ENCODE measurements around the gene DHX30. TPM values are rescaled to one million over a fixed set of nuclear protein-coding genes. Genes with fewer than 3 reads are reported as not detected.
"Not testable (repeated sequence)": the region's sequence is repeated elsewhere in the genome, so short reads cannot be mapped to it uniquely, and the experiment has no call there.

The DHX30 gene, protein sequence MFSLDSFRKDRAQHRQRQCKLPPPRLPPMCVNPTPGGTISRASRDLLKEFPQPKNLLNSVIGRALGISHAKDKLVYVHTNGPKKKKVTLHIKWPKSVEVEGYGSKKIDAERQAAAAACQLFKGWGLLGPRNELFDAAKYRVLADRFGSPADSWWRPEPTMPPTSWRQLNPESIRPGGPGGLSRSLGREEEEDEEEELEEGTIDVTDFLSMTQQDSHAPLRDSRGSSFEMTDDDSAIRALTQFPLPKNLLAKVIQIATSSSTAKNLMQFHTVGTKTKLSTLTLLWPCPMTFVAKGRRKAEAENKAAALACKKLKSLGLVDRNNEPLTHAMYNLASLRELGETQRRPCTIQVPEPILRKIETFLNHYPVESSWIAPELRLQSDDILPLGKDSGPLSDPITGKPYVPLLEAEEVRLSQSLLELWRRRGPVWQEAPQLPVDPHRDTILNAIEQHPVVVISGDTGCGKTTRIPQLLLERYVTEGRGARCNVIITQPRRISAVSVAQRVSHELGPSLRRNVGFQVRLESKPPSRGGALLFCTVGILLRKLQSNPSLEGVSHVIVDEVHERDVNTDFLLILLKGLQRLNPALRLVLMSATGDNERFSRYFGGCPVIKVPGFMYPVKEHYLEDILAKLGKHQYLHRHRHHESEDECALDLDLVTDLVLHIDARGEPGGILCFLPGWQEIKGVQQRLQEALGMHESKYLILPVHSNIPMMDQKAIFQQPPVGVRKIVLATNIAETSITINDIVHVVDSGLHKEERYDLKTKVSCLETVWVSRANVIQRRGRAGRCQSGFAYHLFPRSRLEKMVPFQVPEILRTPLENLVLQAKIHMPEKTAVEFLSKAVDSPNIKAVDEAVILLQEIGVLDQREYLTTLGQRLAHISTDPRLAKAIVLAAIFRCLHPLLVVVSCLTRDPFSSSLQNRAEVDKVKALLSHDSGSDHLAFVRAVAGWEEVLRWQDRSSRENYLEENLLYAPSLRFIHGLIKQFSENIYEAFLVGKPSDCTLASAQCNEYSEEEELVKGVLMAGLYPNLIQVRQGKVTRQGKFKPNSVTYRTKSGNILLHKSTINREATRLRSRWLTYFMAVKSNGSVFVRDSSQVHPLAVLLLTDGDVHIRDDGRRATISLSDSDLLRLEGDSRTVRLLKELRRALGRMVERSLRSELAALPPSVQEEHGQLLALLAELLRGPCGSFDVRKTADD
- 10 to 100 TPM; 23.1 to 45.9 (median 24.6) TPM for polyA plus RNA-seq

DNA sequence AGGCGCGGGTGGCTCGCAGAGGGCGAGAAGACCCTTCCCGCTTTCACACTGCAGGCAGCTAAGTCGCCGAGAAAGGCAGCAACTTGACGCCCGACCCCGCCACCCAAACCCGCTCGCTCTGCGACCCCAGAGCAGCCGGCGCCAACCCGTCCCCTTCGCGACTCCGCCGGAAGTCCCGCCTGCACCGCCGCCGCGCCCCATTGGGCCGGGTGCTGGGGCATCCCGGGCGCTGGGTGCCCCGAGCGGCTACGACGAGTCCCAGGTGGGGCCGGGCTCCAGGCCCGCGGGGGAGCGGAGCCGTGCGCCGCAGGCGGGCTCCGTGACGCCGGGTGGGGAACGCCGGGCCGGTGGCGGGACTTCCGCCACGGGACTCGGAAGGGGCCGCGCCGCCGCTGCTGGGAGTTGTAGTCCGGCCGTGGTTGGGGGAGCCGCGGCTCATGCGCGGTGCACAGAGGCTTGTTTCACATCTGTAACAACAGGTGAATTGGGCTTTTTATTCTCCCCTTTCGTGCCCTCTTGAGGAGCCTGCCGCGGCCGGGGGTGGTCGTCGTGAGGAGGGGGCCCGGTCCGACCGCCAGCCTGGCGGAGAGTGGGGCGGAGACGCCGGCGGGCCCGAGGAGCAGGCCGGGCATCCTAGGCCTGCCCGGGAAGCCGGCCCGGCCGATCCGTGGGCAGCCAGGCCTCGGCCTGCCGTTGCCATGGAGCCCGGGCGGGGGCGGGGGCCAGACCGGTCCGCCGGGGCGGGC lies at the start of gene DHX30:
Gene DHX30, plus strand, starts transcription at position 405 of the 746 bp plus-strand sequence. CDS start 7,546 bp downstream, outside the sequence.
- 0 to 1% (median 1%) methylated on average over 49 to 90 of the region's 90 CpGs for WGBS, 3 donors
- H3K27ac ChIP-seq (ENCODE audit: low read depth, low read length) = peak within 1 kb of the TSS; percentile 95

DNA sequence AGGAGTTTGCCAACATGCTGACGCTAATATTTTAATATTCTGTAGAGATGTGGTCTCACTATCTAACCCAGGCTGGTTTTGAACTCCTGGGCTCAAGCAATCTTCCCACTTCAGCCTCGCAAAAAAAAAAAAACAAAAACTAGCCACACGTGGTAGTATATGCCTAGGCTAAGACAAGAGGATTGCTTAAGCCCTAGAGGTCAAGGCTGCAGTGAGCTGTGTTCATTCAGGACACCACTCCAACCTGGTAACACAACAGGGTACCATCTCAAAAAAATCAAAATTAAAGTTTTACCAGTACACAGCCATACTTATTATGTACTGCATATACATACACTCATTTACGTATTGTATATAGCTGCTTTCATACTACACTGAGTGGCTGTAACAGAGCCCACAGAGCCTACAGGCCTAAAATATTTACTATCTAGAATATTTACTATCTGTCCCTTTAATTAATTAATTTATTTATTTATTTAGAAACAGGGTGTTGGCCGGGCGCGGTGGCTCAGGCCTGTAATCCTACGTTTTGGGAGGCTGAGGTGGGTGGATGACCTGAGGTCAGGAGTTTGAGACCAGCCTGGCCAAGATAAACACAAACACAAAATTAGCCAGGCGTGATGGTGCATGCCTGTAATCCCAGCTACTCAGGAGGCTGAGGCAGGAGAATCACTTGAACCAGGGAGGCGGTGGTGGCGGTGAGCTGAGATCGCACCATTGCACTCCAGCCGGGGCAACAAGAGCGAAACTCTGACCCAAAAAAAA lies 44.5 kb upstream of the DHX30 start:
- H3K27ac ChIP-seq (ENCODE audit: low read depth, low read length) = no peak overlapping the region
- 88 to 93% (median 91%) methylated on average over 14 of the region's 14 CpGs for WGBS, 3 donors

DNA sequence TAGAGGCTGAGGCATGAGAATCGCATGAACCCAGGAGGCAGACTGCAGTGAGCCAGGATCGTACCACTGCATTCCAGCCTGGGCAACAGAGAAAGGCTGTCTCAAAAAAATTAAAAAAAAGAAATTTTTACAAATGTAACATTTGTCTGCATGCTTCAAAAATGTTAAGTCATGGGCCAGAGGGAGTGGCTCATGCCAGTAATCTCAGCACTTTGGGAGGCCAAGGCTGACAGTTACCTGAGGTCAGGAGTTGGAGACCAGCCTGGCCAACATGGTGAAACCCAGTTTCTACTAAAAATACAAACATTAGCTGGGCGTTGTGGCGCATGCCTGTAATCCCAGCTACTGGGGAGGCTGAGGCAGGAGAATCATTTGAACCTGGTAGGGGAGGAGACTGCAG lies 42.7 kb upstream of the DHX30 start:
- WGBS, 3 donors = 87 to 95% (median 88%) methylated on average over 4 of the region's 4 CpGs
- not testable (repeated sequence) for H3K27ac ChIP-seq (ENCODE audit: low read depth, low read length)

DNA sequence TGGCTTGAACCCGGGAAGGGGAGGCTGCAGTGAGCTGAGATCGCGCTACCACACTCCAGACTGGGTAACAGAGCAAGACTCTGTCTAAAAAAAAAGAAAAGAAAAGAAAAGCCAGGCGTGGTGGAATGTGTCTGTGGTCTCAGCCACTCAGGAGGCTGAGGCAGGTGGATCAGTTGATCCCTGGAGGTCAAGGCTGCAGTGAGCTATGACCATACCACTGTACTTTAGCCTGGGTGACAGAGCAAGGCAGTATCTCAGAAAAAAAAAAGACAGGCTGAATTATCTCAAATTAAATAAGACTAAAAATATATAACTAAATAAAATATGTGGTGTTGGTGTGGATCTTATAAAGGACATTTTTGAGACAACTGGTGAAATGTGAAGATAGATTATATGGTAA lies 41.9 kb upstream of the DHX30 start:
- 91 to 97% (median 97%) methylated on average over 4 of the region's 4 CpGs for WGBS, 3 donors
- H3K27ac ChIP-seq (ENCODE audit: low read depth, low read length) = no peak overlapping the region

DNA sequence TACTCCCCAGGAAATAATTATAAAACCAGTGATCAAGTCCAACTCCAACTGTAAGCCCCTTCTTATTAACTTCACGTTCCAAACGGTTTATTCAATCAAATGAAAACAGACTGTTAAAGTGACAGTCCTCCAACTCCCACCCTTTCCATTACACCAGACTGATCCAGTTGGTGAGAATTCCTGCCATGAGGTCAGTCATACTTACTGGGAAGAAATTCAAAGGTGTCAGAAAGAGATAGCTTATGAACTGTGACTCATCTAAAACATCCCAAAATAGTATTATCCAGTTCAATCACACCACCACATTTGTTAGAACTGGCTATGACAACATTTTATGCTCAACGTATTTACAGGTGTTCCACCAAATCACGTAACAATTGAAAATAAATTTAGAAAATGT lies 40.7 kb upstream of the DHX30 start:
- no peak overlapping the region for H3K27ac ChIP-seq (ENCODE audit: low read depth, low read length)
- WGBS, 3 donors = 49 to 60% (median 54%) methylated on average over 4 of the region's 4 CpGs

DNA sequence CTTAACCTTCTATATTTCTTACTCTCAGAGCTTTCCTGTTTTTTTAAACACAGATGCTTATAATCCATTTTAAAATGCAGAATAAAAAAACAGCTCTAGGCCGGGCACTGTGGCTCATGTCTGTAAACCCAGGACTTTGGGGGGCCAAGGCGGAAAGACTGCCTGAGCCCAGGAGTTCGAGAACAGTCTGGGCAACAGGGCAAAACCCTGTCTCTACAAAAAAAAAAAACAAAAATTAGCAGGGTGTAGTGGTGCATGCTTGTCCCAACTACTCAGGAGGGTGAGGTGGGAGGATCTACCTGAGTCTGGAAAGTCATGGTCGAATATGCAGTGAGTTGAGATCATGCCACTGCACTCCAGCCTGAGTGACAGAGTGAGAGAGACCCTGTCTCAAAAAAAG lies 36.8 kb upstream of the DHX30 start:
- no peak overlapping the region for H3K27ac ChIP-seq (ENCODE audit: low read depth, low read length)
- WGBS, 3 donors = 90 to 98% (median 94%) methylated on average over 4 of the region's 4 CpGs

DNA sequence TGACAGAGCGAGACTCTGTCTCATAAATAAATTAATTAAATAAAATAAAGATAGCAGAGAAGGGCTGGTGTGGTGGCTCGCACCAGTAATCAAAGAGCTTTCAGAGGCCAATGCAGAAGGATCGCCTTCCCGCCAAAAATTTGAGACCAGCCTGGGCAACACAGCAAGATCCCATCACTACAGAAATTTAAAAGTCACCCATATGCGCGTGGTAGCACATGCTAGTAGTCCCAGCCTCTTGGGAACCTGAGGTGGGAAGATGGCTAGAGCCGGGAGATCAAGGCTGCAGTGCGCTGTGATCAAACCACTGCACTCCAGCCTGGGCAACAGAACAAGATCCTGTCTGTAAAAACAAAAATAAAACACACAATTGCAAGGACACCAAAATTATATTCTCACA lies 30.9 kb upstream of the DHX30 start:
- H3K27ac ChIP-seq (ENCODE audit: low read depth, low read length) = no peak overlapping the region
- 97 to 98% (median 98%) methylated on average over 8 of the region's 8 CpGs for WGBS, 3 donors

DNA sequence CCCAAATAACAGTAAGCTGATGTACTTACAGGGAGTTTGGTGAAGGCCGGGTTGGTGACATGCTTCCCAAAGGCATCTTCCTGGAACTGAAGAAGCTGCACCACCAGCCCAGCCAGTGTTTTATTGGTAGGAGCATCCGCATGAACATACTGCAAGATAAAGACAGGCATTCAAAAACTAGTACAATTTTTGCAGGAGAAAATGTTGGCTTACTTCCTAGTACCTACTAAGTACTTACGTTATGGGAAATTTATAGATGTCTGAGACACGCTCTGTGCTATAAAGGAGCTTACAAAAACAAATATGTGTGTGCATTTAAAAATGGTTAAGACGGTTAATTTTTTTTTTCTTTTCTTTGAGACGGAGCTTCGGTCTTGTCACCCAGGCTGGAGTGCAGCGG lies 30.1 kb upstream of the DHX30 start:
- 84 to 92% (median 89%) methylated on average over 8 of the region's 8 CpGs for WGBS, 3 donors
- H3K27ac ChIP-seq (ENCODE audit: low read depth, low read length) = no peak overlapping the region

DNA sequence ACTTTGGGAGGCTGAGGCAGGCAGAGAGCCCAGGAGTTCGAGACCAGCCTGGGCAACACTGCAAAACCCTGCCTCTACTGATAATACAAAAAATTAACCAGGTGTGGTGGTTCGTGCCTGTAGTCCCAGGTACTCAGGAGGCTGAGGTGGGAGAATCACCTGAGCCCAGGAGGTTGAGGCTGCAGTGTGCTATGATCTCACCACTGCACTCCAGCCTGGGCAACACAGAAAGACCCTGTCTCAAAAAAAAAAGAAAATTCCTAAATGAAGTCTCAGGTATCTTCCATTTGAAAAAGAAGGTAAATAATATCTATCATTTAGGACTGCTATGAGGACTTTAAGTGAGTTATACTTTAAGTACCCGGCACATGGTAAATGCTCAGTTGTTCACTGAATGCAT lies 24.2 kb upstream of the DHX30 start:
- no peak overlapping the region for H3K27ac ChIP-seq (ENCODE audit: low read depth, low read length)
- 73 to 96% (median 88%) methylated on average over 3 of the region's 3 CpGs for WGBS, 3 donors

DNA sequence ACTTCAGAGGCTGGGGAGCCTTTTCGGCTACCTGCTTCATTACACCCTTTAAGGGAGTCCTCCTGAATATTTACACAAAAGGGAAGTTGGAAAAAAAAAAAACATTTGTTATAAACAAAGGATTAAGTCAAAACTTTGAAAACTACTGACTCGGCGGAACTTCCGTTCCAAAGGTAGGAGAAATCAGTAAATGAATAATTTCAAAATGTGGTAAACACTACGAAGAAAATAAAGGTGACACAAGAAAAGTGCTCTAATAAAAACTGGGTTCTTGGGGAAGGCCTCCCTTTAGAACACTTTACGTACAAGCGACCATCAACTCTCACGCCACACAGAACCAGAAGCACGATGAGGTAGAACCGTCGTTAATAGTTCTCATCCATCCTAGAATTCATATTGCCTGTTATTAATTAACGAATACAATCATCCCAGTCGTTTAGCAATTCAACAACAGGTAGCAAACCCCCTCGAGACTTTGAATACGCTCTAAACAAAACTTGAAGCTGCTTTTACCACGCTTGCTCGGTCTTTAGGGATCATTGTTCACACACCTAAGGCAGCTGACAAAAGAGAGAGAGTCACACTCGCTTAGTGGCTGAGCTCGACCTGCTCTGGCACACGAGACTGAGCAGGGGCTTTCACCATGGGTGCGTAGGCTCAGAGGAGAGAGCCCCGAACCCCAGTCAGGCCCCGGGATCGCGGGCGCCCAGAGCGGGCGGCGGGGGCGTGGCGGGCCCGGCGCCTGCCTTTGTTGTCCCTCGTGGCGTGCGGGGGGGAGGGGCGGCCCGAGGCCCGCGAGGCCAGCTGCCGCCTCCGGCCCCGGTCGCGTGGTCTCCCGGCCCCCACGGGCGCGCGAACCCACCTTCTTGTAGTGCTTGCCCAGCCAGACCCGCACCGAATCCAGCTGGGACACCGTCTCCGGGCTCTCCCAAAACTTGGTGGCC lies 21.9 kb upstream of the DHX30 start:
- peak overlapping the region; percentile 22 for H3K27ac ChIP-seq (ENCODE audit: low read depth, low read length)
- WGBS, 3 donors = 0 to 1% (median 1%) methylated on average over 38 to 54 of the region's 54 CpGs

DNA sequence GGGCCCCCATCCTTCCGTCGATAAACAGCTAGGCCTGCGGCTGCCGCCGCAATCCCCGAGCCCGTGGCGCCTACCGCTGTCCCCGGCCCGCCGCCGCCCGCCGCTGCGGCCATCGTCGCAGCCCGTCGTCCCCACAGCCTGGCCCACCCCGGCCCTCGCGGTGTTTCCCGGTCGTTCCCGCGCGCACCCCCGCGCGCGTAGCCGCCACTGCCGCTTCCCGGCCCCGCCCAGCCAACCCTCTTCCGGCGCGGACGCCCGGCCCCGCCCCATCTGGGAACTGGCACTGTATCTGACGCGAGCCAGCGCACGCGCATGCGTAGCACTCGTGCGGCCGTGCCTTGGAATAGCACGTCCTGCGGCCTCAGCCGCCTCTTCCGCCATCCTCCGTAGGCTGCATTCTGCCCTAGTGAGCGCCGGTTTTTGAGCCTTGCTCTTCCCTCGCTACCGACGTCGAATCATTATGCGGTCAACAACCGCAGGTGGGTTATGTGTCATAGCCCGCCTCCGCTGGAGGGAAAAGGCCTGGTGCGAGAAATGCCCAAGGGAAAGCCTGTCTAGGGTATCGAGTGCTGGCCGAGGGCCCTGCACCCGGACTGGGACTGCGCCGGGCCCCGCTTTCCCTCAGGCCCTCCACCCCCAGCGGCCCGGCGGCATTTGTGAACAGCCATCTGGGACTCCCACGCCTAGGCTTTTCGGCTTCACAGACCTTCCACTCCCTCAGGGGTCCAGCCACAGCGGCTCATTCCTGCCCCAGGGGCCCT lies 21.1 kb upstream of the DHX30 start, which contains the start of gene SMARCC1:
Gene SMARCC1, minus strand, starts transcription at position 209 of the 761 bp plus-strand sequence. Its CDS starts 96 bp downstream, at position 113.
- 0 to 1% (median 0%) methylated on average over 59 to 79 of the region's 79 CpGs for WGBS, 3 donors

DNA sequence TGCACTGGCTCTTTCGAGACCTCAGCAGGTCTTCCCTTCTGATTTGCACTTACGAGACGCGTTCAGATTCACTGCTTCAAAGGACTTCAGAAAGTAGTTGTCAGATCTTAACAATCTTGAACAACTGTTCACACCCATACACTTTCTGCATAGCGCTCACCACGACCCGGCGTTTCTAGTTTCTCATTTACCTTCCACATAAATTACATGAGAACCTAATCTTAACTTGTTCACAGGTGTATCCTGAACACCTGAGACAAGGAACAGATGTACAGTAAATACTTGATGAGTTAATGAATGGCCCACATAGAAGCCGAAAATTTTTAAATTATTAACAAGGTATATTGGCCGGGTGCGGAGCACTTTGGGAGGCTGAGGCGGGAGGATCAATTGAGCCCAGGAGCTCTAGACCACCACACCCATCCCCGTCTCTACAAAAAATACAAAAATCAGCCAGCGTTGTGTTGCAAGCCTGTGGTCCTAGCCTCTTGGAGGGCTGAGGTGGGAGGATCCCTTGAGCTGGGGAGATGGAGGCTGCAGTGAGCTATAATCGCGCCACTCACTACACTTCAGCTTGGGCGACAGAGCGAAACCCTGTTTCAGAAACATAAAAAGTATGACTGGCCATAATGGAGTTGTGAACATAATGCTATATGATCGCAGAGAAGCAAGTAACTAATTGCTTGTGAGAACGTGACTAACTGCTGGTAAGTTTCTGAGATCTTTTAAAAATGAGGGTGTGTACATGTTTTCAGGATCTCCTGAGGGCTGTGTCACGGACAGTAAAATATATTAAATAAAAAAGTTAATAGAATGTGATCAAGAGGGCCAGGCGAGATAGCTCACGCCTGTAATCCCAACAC lies 20.3 kb upstream of the DHX30 start:
- WGBS, 3 donors = 41 to 66% (median 66%) methylated on average over 23 of the region's 23 CpGs
- peak overlapping the region; percentile 71 for H3K27ac ChIP-seq (ENCODE audit: low read depth, low read length)

More for the DNA sequence above, 21.1 kb upstream of the DHX30 start, which contains the start of gene SMARCC1:
- peak within 1 kb of the TSS; percentile 71 for H3K27ac ChIP-seq (ENCODE audit: low read depth, low read length)

DNA sequence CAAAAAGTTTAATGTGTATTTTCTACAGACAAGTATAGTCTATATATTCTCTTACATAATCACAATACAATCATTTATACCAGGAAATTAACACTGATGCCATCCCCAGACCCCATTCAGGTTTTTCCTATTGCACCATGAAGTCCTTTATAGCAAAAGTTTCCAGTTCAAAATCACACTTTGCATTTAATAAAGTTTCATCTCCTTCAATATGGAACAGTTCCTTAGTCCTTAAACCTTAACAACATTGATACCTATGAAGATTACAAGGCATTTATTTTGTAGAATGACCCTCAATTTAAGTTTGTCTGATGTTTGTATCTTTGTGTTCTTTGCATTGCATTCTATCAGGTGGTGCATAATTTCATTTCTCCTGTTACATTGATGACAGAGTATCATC lies 19.3 kb upstream of the DHX30 start:
- H3K27ac ChIP-seq (ENCODE audit: low read depth, low read length) = no peak overlapping the region

DNA sequence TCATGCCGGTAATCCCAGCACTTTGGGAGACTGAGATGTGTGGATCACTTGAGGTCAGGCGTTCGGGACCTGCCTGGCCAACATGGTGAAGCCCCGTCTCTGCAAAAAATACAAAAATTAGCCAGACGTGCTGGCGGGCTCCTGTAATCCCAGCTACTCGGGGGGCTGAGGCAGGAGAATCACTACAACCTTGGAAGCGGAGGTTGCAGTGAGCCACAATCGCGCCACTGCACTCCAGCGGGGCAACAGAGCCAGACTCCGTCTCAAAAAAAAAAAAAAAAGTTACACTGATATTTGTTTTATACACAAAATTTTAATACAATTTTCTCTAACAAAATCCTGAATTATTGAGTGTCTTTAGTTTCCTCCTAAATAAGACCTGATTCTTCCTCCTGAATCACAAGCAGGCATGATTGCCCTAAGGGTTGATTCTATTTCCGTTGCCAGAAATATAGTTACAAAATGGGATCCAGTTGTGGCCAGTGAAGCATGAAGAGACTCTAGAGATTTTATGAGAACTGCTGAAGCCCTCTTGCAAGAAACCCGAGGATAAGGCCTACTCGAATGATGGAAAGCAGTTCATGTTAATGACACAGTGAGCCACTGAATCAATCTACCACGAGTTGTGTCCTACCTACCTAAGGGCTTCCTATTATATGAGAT lies 11.6 kb upstream of the DHX30 start:
- H3K27ac ChIP-seq (ENCODE audit: low read depth, low read length) = no peak overlapping the region
- 87 to 93% (median 91%) methylated on average over 16 of the region's 16 CpGs for WGBS, 3 donors
